Mononuclear cell (primary cell): ENCODE results near the gene NMD3. TPM values are rescaled to one million over a fixed set of nuclear protein-coding genes. Genes with fewer than 3 reads are reported as not detected.

Experiments used
- H3K27me3 ChIP-seq: 2 replicates; pipeline ENCODE4 v1.6.0; 2011; ENCODE audit warnings: low read length, control low read depth; ENCODE audit not compliant: insufficient read depth
- H3K4me1 ChIP-seq: 2 replicates; pipeline ENCODE4 v1.5.1; 2011; ENCODE audit warnings: mild to moderate bottlenecking, low read length, control low read depth; ENCODE audit not compliant: insufficient read depth
- H3K4me3 ChIP-seq: 2 replicates; pipeline ENCODE4 v1.5.1; 2011; ENCODE audit warnings: mild to moderate bottlenecking, low read length, moderate library complexity
- H3K9me3 ChIP-seq: 2 replicates; pipeline ENCODE4 v1.5.1; 2011; ENCODE audit warnings: low read depth, mild to moderate bottlenecking, control low read depth, low read length
- total RNA-seq: library from RNA; depleted of rRNA; stranded (reverse); fragments of >200 nt; gene quantifications from one replicate; pipeline ENCODE4 v1.2.3, GENCODE V29; 2012

The NMD3 gene
- total RNA-seq, 1 donor, result 87.6 TPM

DNA sequence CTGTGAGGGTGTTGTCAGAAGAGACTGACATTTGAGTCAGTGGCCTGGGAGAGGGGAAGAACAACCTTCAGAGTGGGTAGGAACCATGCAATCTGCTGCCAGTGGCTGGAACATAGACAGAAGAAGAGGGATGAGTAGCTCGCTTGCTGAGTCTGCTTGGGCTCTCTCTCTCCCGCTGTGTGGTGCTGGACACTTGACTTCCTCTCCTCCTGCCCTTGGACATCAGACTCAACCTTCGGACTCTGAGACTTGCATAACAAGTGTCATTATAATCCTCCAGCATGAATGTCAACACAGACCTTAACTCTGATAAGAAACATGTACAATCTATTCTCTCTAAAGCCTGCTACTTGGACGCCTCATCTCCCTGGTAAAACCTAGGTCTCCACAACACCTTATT, 5.9 kb upstream of the NMD3 start:
- Histone ChIP-seq H3K4me1 (no peaks in the 10 kb centered on the region), H3K27me3 (peaks cover 4% of the 10 kb centered on the region), H3K9me3 (no peaks in the 10 kb centered on the region), H3K4me3 (no peak overlapping the region)

- no peaks in the 10 kb centered on the region for H3K9me3 ChIP-seq
- H3K27me3 ChIP-seq, result peaks cover 4% of the 10 kb centered on the region
- no peak overlapping the region for H3K4me3 ChIP-seq
- peaks cover 7% of the 10 kb centered on the region for H3K4me1 ChIP-seq
These were observed 3.6 kb upstream of the NMD3 start for GRCh38 chr3:161217496-161217895.

GRCh38 chr3:161219495-161219894, 1.6 kb upstream of the NMD3 start:
- Histone ChIP-seq H3K27me3 (peaks cover 4% of the 10 kb centered on the region), H3K4me1 (peaks cover 18% of the 10 kb centered on the region), H3K4me3 (no peak overlapping the region)

GRCh38 chr3:161221806-161222600, 892 bp downstream of the NMD3 start:
- H3K4me3 ChIP-seq, result peak overlapping the region; percentile 91
- peaks cover 4% of the 10 kb centered on the region for H3K27me3 ChIP-seq
- H3K4me1 ChIP-seq, result peaks cover 22% of the 10 kb centered on the region
- H3K9me3 ChIP-seq, result no peaks in the 10 kb centered on the region

More at GRCh38 chr3:161219495-161219894, 1.6 kb upstream of the NMD3 start:
- H3K9me3 ChIP-seq, result no peaks in the 10 kb centered on the region

DNA sequence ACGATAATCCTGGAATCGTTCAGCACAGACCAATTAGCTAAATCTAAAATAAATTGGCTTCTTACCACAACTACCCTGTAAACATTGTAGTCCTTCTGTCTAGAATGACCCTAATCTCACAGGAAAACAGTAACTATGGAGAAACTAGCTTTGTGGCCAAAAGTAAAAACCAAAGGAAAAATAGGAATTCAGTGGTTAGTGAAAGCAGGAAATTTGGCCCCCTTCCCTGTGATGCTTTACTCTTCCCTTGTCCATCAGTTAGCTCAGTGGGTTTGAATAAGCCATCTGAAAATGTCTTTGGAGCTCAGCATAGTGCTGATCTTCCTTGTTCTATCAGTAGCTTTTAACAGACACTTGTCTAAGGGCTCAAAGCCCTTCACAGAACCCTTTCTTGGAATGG, 1.6 kb downstream of the NMD3 start:
- Histone ChIP-seq H3K27me3 (peaks cover under 1% of the 10 kb centered on the region), H3K9me3 (no peaks in the 10 kb centered on the region), H3K4me3 (no peak overlapping the region), H3K4me1 (peaks cover 22% of the 10 kb centered on the region)

GRCh38 chr3:161224786-161225185, 3.7 kb downstream of the NMD3 start:
- Histone ChIP-seq H3K4me1 (peaks cover 22% of the 10 kb centered on the region), H3K4me3 (no peak overlapping the region), H3K27me3 (no peaks in the 10 kb centered on the region), H3K9me3 (no peaks in the 10 kb centered on the region)

DNA sequence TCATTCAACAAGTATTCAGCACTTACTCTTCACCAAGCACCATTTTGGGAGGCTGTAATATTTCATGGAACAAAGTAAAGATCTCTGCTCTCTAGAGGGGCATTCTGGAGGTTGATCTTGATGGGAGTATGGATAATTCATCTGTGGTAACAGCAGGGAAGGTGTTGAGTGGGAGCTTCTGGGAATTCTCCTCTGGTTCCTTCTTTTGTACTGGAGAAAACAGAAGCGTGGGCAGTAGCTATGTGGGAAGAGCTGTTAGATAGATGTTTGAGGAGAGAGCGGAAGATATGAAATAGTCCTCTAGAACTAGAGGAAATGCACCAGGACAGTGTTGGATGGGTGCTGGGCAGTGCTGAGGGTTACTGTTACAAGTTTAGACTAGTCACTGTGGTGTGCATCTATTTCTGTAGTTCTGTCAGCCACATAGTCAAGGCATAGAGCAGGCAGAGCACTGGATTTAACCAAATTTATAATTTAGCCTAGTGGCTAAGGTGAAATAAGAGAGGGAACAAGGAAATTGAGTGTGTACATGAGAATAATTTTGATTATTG, 9.6 kb downstream of the NMD3 start:
- H3K27me3 ChIP-seq, result no peaks in the 10 kb centered on the region
- H3K4me1 ChIP-seq, result no peaks in the 10 kb centered on the region
- H3K4me3 ChIP-seq, result no peak overlapping the region
- H3K9me3 ChIP-seq, result no peaks in the 10 kb centered on the region

GRCh38 chr3:161231861-161232260, 10.8 kb downstream of the NMD3 start:
- H3K4me1 ChIP-seq, result no peaks in the 10 kb centered on the region
- H3K9me3 ChIP-seq, result no peaks in the 10 kb centered on the region
- H3K4me3 ChIP-seq, result no peak overlapping the region
- no peaks in the 10 kb centered on the region for H3K27me3 ChIP-seq

- Histone ChIP-seq H3K27me3 (no peaks in the 10 kb centered on the region), H3K9me3 (no peaks in the 10 kb centered on the region), H3K4me3 (no peak overlapping the region), H3K4me1 (no peaks in the 10 kb centered on the region)
These were observed 12.4 kb downstream of the NMD3 start for GRCh38 chr3:161233557-161233956.

- Histone ChIP-seq H3K9me3 (no peaks in the 10 kb centered on the region), H3K4me1 (no peaks in the 10 kb centered on the region), H3K4me3 (no peak overlapping the region), H3K27me3 (no peaks in the 10 kb centered on the region)
These were observed 15.1 kb downstream of the NMD3 start for GRCh38 chr3:161236240-161236639.

- H3K4me3 ChIP-seq, result no peak overlapping the region
- H3K27me3 ChIP-seq, result no peaks in the 10 kb centered on the region
- H3K4me1 ChIP-seq, result no peaks in the 10 kb centered on the region
- H3K9me3 ChIP-seq, result no peaks in the 10 kb centered on the region
These were observed 18.6 kb downstream of the NMD3 start for GRCh38 chr3:161239700-161240099.

DNA sequence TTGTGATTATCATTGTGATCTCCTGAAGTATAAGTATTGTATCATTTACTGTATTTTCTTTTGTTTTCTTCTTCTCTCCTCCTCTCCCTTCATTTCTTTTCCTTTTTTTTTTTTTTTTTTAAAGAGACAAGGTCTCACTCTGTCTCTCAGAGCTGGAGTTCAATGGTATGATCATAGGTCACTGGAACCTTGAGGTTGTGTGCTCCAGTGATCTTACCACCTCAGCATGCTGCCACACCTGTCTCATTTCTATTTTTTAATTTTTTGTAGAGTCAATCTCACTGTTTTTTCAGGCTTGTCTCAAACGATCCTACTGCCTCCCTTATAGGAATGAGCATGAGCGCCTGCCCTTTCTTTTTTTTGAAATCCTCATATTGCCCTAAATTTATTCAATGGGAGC, 23.4 kb downstream of the NMD3 start:
- Histone ChIP-seq H3K9me3 (no peaks in the 10 kb centered on the region), H3K4me1 (no peaks in the 10 kb centered on the region), H3K4me3 (no peak overlapping the region), H3K27me3 (no peaks in the 10 kb centered on the region)

- Histone ChIP-seq H3K9me3 (no peaks in the 10 kb centered on the region), H3K27me3 (no peaks in the 10 kb centered on the region), H3K4me1 (no peaks in the 10 kb centered on the region), H3K4me3 (no peak overlapping the region)
These were observed 25.9 kb downstream of the NMD3 start for GRCh38 chr3:161247049-161247448.

GRCh38 chr3:161250116-161250515, 29.0 kb downstream of the NMD3 start:
- Histone ChIP-seq H3K4me3 (no peak overlapping the region), H3K4me1 (no peaks in the 10 kb centered on the region), H3K27me3 (no peaks in the 10 kb centered on the region), H3K9me3 (no peaks in the 10 kb centered on the region)

GRCh38 chr3:161251716-161252115, 30.6 kb downstream of the NMD3 start:
- H3K4me1 ChIP-seq, result no peaks in the 10 kb centered on the region
- no peaks in the 10 kb centered on the region for H3K9me3 ChIP-seq
- no peak overlapping the region for H3K4me3 ChIP-seq
- H3K27me3 ChIP-seq, result no peaks in the 10 kb centered on the region

- H3K4me1 ChIP-seq, result no peaks in the 10 kb centered on the region
- H3K27me3 ChIP-seq, result no peaks in the 10 kb centered on the region
- no peaks in the 10 kb centered on the region for H3K9me3 ChIP-seq
- no peak overlapping the region for H3K4me3 ChIP-seq
These were observed 31.0 kb downstream of the NMD3 start for GRCh38 chr3:161252143-161252542.
